MM.1S (cell line): ENCODE measurements around the gene TMC3.

Source experiments
- DNase-seq: peaks from one replicate; pipeline ENCODE4 v3.0.0-alpha.2; 2015
- H2AFZ ChIP-seq: fragments of 300-600 bp; sonication (generic); 2 replicates; pipeline ENCODE4 v1.6.0; 2016; ENCODE audit warnings: antibody characterized with exemption, low read length
- H3F3A ChIP-seq: fragments of 300-600 bp; sonication (generic); 2 replicates; pipeline ENCODE4 v1.6.1; 2016; ENCODE audit warnings: mild to moderate bottlenecking, antibody characterized with exemption, low read length, moderate library complexity, mixed read lengths; ENCODE audit not compliant: insufficient read depth
- H3K27ac ChIP-seq: fragments of 300-600 bp; sonication (generic); 2 replicates; pipeline ENCODE4 v1.5.1; 2016; ENCODE audit warnings: mild to moderate bottlenecking, low read length
- H3K27me3 ChIP-seq: fragments of 300-600 bp; sonication (generic); replicated peaks from 2 replicates; pipeline ENCODE4 v1.6.0; 2016; ENCODE audit warnings: low read length; ENCODE audit not compliant: insufficient read depth
- H3K36me3 ChIP-seq: fragments of 300-600 bp; sonication (generic); replicated peaks from 2 replicates; pipeline ENCODE4 v1.6.1; 2016; ENCODE audit warnings: mild to moderate bottlenecking, low read length, mixed read lengths; ENCODE audit not compliant: insufficient read depth
- H3K4me1 ChIP-seq: fragments of 300-600 bp; sonication (generic); 2 replicates; pipeline ENCODE4 v1.6.1; 2016; ENCODE audit warnings: low read length, mixed read lengths
- H3K4me2 ChIP-seq: fragments of 300-600 bp; sonication (generic); 2 replicates; pipeline ENCODE4 v1.6.0; 2016; ENCODE audit warnings: low read depth, low read length
- H3K4me3 ChIP-seq: fragments of 300-600 bp; sonication (generic); 2 replicates; pipeline ENCODE4 v1.5.1; 2016; ENCODE audit warnings: low read length, mixed read lengths
- H3K79me2 ChIP-seq: fragments of 300-600 bp; sonication (generic); 2 replicates; pipeline ENCODE4 v1.6.1; 2016; ENCODE audit warnings: mixed run types, low read length, mixed read lengths
- H3K9ac ChIP-seq: fragments of 300-600 bp; sonication (generic); 2 replicates; pipeline ENCODE4 v1.6.1; 2016; ENCODE audit warnings: low read length, mixed read lengths
- H3K9me2 ChIP-seq: fragments of 300-600 bp; sonication (generic); replicated peaks from 2 replicates; pipeline ENCODE4 v1.6.1; 2016; ENCODE audit warnings: mild to moderate bottlenecking, low read length, mixed read lengths; ENCODE audit not compliant: insufficient read depth
- H3K9me3 ChIP-seq: fragments of 300-600 bp; sonication (generic); replicated peaks from 2 replicates; pipeline ENCODE4 v1.6.1; 2016; ENCODE audit warnings: mild to moderate bottlenecking, low read length, mixed read lengths; ENCODE audit not compliant: insufficient read depth
- H4K20me1 ChIP-seq: fragments of 300-600 bp; sonication (generic); 2 replicates; pipeline ENCODE4 v1.6.1; 2016; ENCODE audit warnings: mild to moderate bottlenecking, low read length, moderate library complexity, mixed read lengths; ENCODE audit not compliant: insufficient read depth
- EZH2 ChIP-seq: fragments of 300-600 bp; sonication (generic); optimal IDR thresholded peaks from 2 replicates; pipeline ENCODE3; 2017; ENCODE audit warnings: low read depth, mild to moderate bottlenecking, antibody characterized with exemption, low read length, mixed read lengths
- EZH2phosphoT487 ChIP-seq: fragments of 300-600 bp; sonication (generic); IDR thresholded peaks from 2 replicates; pipeline ENCODE4 v1.6.1; 2018; ENCODE audit warnings: antibody characterized with exemption, low read length
- TF ChIP-seq, protein P1 (sequence below): fragments of 300-600 bp; sonication (generic); IDR thresholded peaks from 2 replicates; pipeline ENCODE4 v1.5.1; 2016; ENCODE audit warnings: antibody characterized with exemption, low read length, mixed read lengths

The TMC3 gene

GRCh38 chr15:81391657-81392056 is 17.6 kb upstream of the TMC3 start:
- Histone ChIP-seq H3K4me2 (no peak overlapping the region), H3K4me3 (no peak overlapping the region), H3F3A (no peaks in the 10 kb centered on the region), H3K9me2 (no peaks in the 10 kb centered on the region), H4K20me1 (no peaks in the 10 kb centered on the region), H3K27me3 (no peaks in the 10 kb centered on the region), H3K9ac (no peak overlapping the region), H3K79me2 (no peaks in the 10 kb centered on the region), H2AFZ (no peak overlapping the region), H3K4me1 (no peaks in the 10 kb centered on the region), H3K9me3 (no peaks in the 10 kb centered on the region), H3K36me3 (no peaks in the 10 kb centered on the region), H3K27ac (no peak overlapping the region)
- TF ChIP-seq, protein P1, sequence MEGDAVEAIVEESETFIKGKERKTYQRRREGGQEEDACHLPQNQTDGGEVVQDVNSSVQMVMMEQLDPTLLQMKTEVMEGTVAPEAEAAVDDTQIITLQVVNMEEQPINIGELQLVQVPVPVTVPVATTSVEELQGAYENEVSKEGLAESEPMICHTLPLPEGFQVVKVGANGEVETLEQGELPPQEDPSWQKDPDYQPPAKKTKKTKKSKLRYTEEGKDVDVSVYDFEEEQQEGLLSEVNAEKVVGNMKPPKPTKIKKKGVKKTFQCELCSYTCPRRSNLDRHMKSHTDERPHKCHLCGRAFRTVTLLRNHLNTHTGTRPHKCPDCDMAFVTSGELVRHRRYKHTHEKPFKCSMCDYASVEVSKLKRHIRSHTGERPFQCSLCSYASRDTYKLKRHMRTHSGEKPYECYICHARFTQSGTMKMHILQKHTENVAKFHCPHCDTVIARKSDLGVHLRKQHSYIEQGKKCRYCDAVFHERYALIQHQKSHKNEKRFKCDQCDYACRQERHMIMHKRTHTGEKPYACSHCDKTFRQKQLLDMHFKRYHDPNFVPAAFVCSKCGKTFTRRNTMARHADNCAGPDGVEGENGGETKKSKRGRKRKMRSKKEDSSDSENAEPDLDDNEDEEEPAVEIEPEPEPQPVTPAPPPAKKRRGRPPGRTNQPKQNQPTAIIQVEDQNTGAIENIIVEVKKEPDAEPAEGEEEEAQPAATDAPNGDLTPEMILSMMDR = no peak
- no peak for TF ChIP-seq EZH2
- no peak for TF ChIP-seq EZH2phosphoT487
- no peak for DNase-seq

DNA sequence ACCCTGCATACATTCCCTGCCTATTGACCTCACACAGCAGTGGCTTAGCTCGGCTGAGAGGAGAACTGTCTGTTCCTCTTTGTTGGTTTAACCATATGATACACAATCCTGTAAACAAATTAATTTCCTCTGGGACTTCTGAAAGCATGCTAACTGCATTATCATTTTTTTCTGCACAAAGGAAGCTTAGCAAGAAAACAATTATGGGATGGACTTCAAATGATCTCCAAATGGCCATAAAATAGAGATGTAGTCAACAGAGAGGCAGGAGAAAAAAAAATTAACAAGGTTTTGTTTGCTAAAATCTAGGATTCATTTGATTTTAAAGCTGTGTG is 14.4 kb upstream of the TMC3 start:
- Histone ChIP-seq H3K9me3 (no peaks in the 10 kb centered on the region), H3K4me1 (no peaks in the 10 kb centered on the region), H3F3A (no peaks in the 10 kb centered on the region), H3K79me2 (no peaks in the 10 kb centered on the region), H3K27me3 (no peaks in the 10 kb centered on the region), H4K20me1 (no peaks in the 10 kb centered on the region), H3K27ac (no peak overlapping the region), H3K36me3 (no peaks in the 10 kb centered on the region), H3K4me3 (no peak overlapping the region), H3K4me2 (no peak overlapping the region), H3K9ac (no peak overlapping the region), H3K9me2 (no peaks in the 10 kb centered on the region), H2AFZ (no peak overlapping the region)
- DNase-seq = no peak
- TF ChIP-seq, protein P1 = no peak
- TF ChIP-seq EZH2phosphoT487 (no peak), EZH2 (no peak)

DNA sequence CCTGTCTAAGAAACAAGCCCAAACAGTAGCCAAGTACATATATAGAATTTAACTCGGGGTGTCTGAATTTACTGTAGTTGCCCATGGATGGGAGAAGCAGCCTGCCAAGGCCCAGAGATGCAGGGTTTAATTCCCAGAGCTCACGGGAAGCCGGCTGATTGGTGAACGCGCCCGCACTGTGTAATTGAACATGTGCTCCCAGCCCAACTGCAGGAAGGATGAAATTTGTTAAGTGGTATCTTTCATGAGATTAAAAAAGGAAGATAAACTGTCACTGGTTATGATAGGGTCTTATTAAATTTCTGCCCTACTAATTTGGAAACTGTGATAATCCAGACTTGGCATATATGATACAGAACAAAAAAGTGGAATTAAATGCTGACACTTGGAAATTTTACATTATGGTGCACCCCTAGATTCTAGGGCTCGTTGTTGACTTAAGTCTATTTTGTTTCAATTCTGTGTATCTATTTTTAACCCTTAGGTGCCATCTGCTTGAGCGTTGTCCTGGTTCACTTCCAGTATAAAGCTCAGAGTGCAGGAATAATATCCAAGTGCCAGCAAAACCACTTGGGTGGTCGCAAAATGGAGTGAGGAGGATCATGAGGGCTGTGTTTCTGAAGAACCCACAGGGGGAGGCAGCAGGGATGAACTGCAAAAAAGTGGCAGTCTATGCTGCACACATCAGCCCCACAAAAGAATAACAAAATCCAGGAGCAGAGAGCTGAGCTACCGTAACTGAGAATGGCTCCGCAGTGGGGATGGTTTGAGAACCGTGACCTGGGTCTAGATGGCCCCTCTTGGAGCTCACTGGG is 13.8 kb upstream of the TMC3 start:
- Histone ChIP-seq H3K9me3 (no peaks in the 10 kb centered on the region), H3K9ac (no peak overlapping the region), H3K9me2 (no peaks in the 10 kb centered on the region), H3K4me2 (no peak overlapping the region), H3K79me2 (no peaks in the 10 kb centered on the region), H3K27ac (no peak overlapping the region), H3K36me3 (no peaks in the 10 kb centered on the region), H4K20me1 (no peaks in the 10 kb centered on the region), H3K27me3 (no peaks in the 10 kb centered on the region), H3F3A (no peaks in the 10 kb centered on the region), H2AFZ (no peak overlapping the region), H3K4me3 (no peak overlapping the region), H3K4me1 (no peaks in the 10 kb centered on the region)
- no peak for TF ChIP-seq EZH2
- TF ChIP-seq EZH2phosphoT487 = no peak
- TF ChIP-seq, protein P1 = no peak
- no peak for DNase-seq
